Trophoblast cell (in vitro differentiated cells and primary cell): ENCODE measurements around the gene AGPAT1.

Experiments used
- DNase-seq, 2 donors: peaks; one replicate each; pipeline ENCODE4 v3.0.0-alpha.2; 2016
- H2AFZ ChIP-seq: 2 replicates; pipeline ENCODE4 v1.6.1; 2013; ENCODE audit warnings: low read length, moderate library complexity, mild to moderate bottlenecking; ENCODE audit not compliant: insufficient read depth, poor library complexity
- H2AK5ac ChIP-seq: 2 replicates; pipeline ENCODE4 v1.6.1; 2013; ENCODE audit warnings: mild to moderate bottlenecking, low read length
- H2BK120ac ChIP-seq: 2 replicates; pipeline ENCODE4 v1.6.1; 2013; ENCODE audit warnings: low read length, mild to moderate bottlenecking, moderate library complexity; ENCODE audit not compliant: insufficient read depth, poor library complexity
- H2BK12ac ChIP-seq: 2 replicates; pipeline ENCODE4 v1.6.1; 2013; ENCODE audit warnings: mild to moderate bottlenecking, low read length, moderate library complexity
- H2BK5ac ChIP-seq: 2 replicates; pipeline ENCODE4 v1.6.1; 2013; ENCODE audit warnings: low read length, low read depth, moderate library complexity, mild to moderate bottlenecking; ENCODE audit not compliant: poor library complexity
- H3K14ac ChIP-seq: 2 replicates; pipeline ENCODE4 v1.6.1; 2013; ENCODE audit warnings: mild to moderate bottlenecking, low read length
- H3K18ac ChIP-seq: 2 replicates; pipeline ENCODE4 v1.6.1; 2013; ENCODE audit warnings: mild to moderate bottlenecking, low read length
- H3K23ac ChIP-seq: 2 replicates; pipeline ENCODE4 v1.6.1; 2013; ENCODE audit warnings: low read length
- H3K27ac ChIP-seq: 2 replicates; pipeline ENCODE4 v1.5.1; 2013; ENCODE audit warnings: low read depth, mild to moderate bottlenecking, inconsistent platforms, low read length, moderate library complexity
- H3K27me3 ChIP-seq: 2 replicates; pipeline ENCODE4 v1.6.1; 2013; ENCODE audit warnings: inconsistent platforms, mild to moderate bottlenecking, low read length, moderate library complexity; ENCODE audit not compliant: insufficient read depth
- H3K36me3 ChIP-seq, 2 experiments: 1 replicate in 1 of 2; 2 replicates in 1 of 2; pipeline ENCODE4 v1.6.1; 2013; ENCODE audit warnings: low read length in 2 of 2, mild to moderate bottlenecking in 2 of 2, moderate library complexity in 1 of 2; ENCODE audit not compliant: insufficient read depth in 2 of 2, control insufficient read depth in 1 of 2
- H3K4ac ChIP-seq: 2 replicates; pipeline ENCODE4 v1.6.1; 2013; ENCODE audit warnings: low read depth, mild to moderate bottlenecking, low read length, moderate library complexity
- H3K4me1 ChIP-seq, 2 experiments: 1 replicate in 1 of 2; 2 replicates in 1 of 2; pipeline ENCODE4 v1.6.1; 2013; ENCODE audit warnings: low read length in 2 of 2, mild to moderate bottlenecking in 2 of 2, moderate library complexity in 1 of 2; ENCODE audit not compliant: insufficient read depth in 2 of 2, control insufficient read depth in 1 of 2
- H3K4me2 ChIP-seq: 2 replicates; pipeline ENCODE4 v1.6.1; 2013; ENCODE audit warnings: inconsistent platforms, mild to moderate bottlenecking, low read length, moderate library complexity
- H3K4me3 ChIP-seq: 2 replicates; pipeline ENCODE4 v1.5.1; 2013; ENCODE audit warnings: mild to moderate bottlenecking, low read depth, low read length, inconsistent platforms
- H3K79me1 ChIP-seq: one replicate; pipeline ENCODE4 v1.6.1; 2013; ENCODE audit warnings: low read length
- H3K79me2 ChIP-seq: 2 replicates; pipeline ENCODE4 v1.6.1; 2013; ENCODE audit warnings: low read length, mild to moderate bottlenecking; ENCODE audit not compliant: control insufficient read depth, insufficient read depth, poor library complexity
- H3K9ac ChIP-seq: 2 replicates; pipeline ENCODE4 v1.6.1; 2013; ENCODE audit warnings: mild to moderate bottlenecking, low read length
- H3K9me3 ChIP-seq: 2 replicates; pipeline ENCODE4 v1.6.1; 2013; ENCODE audit warnings: low read depth, mild to moderate bottlenecking, control low read depth, inconsistent platforms, low read length; ENCODE audit not compliant: insufficient read depth
- H4K12ac ChIP-seq: 2 replicates; pipeline ENCODE4 v1.6.1; 2013; ENCODE audit warnings: low read depth, mild to moderate bottlenecking, low read length, moderate library complexity
- H4K8ac ChIP-seq: 2 replicates; pipeline ENCODE4 v1.6.1; 2013; ENCODE audit warnings: low read depth, mild to moderate bottlenecking, low read length, moderate library complexity
- H4K91ac ChIP-seq: one replicate; pipeline ENCODE4 v1.6.1; 2013; ENCODE audit warnings: low read depth, mild to moderate bottlenecking, low read length, moderate library complexity
- WGBS: extraction: QIAGEN DNeasy Blood & Tissue Kit; methylation state at CpG from one replicate; pipeline ENCODE4 v1.1.7; 2013; ENCODE audit warnings: missing lambda C conversion rate; ENCODE audit not compliant: insufficient read length, insufficient coverage; ENCODE audit errors: extremely low coverage; 5-methylcytosine and 5-hydroxymethylcytosine counted together

Gene AGPAT1

GRCh38 chr6:32192608-32193039 lies 16.7 kb upstream of the AGPAT1 start, which contains the start of gene GPSM3:
Gene GPSM3, minus strand, starts transcription at chr6:32192643. Its CDS starts 130 bp downstream, at chr6:32192513.
- Histone ChIP-seq H3K9ac (no peak within 1 kb of the TSS), H3K27ac (peak within 1 kb of the TSS; percentile 57), H4K8ac (peak within 1 kb of the TSS; percentile 77), H3K9me3 (no peaks in the 10 kb centered on the region), H3K14ac (peak within 1 kb of the TSS; percentile 80), H2AK5ac (peak within 1 kb of the TSS; percentile 86), H3K36me3 (peaks cover 6 to 7% of the 10 kb centered on the region in 2 experiments), H3K27me3 (no peaks in the 10 kb centered on the region), H3K18ac (peak within 1 kb of the TSS; percentile 63), H3K4me1 (peaks cover 20 to 29% of the 10 kb centered on the region in 2 experiments), H2AFZ (no peak within 1 kb of the TSS), H2BK120ac (peak within 1 kb of the TSS; percentile 55), H2BK5ac (no peak within 1 kb of the TSS), H3K79me1 (peaks cover 31% of the 10 kb centered on the region), H4K91ac (peak within 1 kb of the TSS; percentile 92), H3K4me3 (no peak within 1 kb of the TSS), H3K4ac (peak within 1 kb of the TSS; percentile 53), H2BK12ac (peak within 1 kb of the TSS; percentile 85), H3K23ac (no peak within 1 kb of the TSS), H3K79me2 (peaks cover 16% of the 10 kb centered on the region), H4K12ac (peak within 1 kb of the TSS; percentile 78), H3K4me2 (peak within 1 kb of the TSS; percentile 55)
- no peak for DNase-seq
- no CpG with 5 or more reads among the region's 5 CpGs for WGBS

DNA sequence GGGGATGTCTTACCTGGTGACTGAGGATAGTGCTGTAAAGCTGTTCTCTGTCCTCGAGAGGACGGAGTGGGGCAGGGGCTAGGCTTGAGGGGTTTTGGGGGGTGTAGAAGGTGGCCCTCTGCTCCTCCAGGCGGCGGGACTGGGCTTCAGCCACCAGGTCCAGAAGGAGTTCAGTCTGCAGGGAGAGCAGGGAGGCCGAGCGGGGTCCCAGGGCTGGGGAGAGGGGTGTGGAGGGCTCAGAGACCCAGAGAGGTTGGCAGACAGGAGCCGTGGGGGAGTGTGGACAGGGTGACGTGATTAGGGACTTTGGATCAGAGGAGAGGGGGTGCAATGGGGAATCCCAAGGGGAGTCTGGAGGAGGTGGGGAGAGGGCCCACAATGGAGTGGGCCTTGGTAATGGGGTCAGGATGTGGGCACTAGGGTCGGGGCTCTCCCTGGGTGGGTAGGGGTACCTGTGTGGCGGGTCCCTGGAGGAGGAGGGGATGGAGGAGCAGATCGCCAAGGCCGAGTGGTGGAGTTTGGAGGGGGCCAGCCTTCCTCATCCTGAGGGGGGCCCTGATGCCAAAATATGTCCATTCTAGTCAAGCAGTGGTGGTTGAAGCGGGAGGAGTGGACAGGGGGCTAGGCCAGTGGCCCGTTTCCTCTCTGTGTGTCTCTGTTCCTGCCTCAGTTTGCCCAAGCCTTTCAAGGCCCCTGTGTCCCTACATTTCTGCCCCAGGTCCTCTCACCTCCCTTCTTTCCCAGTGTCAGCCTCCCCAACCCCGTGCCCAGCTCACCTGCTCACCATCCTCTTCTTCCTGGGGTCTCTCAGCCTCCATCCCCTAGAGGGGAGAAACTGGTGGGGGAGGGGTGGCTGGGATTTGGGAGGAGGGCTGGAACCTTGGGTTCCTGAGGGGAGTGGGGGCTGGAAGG lies 16.1 kb upstream of the AGPAT1 start:
- peak overlapping the region; percentile 85 for H2BK12ac ChIP-seq
- peak overlapping the region; percentile 63 for H3K18ac ChIP-seq
- H4K8ac ChIP-seq, result peak overlapping the region; percentile 77
- peaks cover 20 to 29% of the 10 kb centered on the region in 2 experiments for H3K4me1 ChIP-seq
- no peak overlapping the region for H3K9ac ChIP-seq
- H2BK120ac ChIP-seq, result peak overlapping the region; percentile 55
- H3K4me2 ChIP-seq, result no peak overlapping the region
- H3K4me3 ChIP-seq, result no peak overlapping the region
- H3K14ac ChIP-seq, result peak overlapping the region; percentile 80
- H2BK5ac ChIP-seq, result no peak overlapping the region
- peaks cover 12 to 13% of the 10 kb centered on the region in 2 experiments for H3K36me3 ChIP-seq
- no peaks in the 10 kb centered on the region for H3K27me3 ChIP-seq
- no peaks in the 10 kb centered on the region for H3K9me3 ChIP-seq
- H2AFZ ChIP-seq, result no peak overlapping the region
- peak overlapping the region; percentile 78 for H4K12ac ChIP-seq
- H3K27ac ChIP-seq, result no peak overlapping the region
- no CpG with 5 or more reads among the region's 15 CpGs for WGBS
- H2AK5ac ChIP-seq, result peak overlapping the region; percentile 86
- H3K79me1 ChIP-seq, result peaks cover 31% of the 10 kb centered on the region
- H4K91ac ChIP-seq, result peak overlapping the region; percentile 92
- H3K79me2 ChIP-seq, result peaks cover 16% of the 10 kb centered on the region
- DNase-seq, result no peak
- H3K4ac ChIP-seq, result peak overlapping the region; percentile 53
- H3K23ac ChIP-seq, result no peak overlapping the region

GRCh38 chr6:32190911-32191677 lies 15.2 kb upstream of the AGPAT1 start:
- H3K27ac ChIP-seq, result no peak overlapping the region
- peak overlapping the region; percentile 59 for H2AK5ac ChIP-seq
- peak overlapping the region; percentile 17 for H4K8ac ChIP-seq
- H2AFZ ChIP-seq, result no peak overlapping the region
- peak overlapping the region; percentile 37 for H3K18ac ChIP-seq
- H3K23ac ChIP-seq, result no peak overlapping the region
- H3K4me1 ChIP-seq, result peaks cover 15 to 24% of the 10 kb centered on the region in 2 experiments
- no CpG with 5 or more reads among the region's 8 CpGs for WGBS
- peak overlapping the region; percentile 41 for H3K14ac ChIP-seq
- H3K79me2 ChIP-seq, result peaks cover 14% of the 10 kb centered on the region
- H3K27me3 ChIP-seq, result no peaks in the 10 kb centered on the region
- no peak for DNase-seq
- peak overlapping the region; percentile 29 for H2BK120ac ChIP-seq
- peak overlapping the region; percentile 4 for H3K4ac ChIP-seq
- peak overlapping the region; percentile 85 for H2BK12ac ChIP-seq
- peaks cover 24% of the 10 kb centered on the region for H3K79me1 ChIP-seq
- no peak overlapping the region for H3K4me3 ChIP-seq
- peak overlapping the region; percentile 11 for H2BK5ac ChIP-seq
- no peaks in the 10 kb centered on the region for H3K9me3 ChIP-seq
- H3K4me2 ChIP-seq, result peak overlapping the region; percentile 11
- H4K12ac ChIP-seq, result peak overlapping the region; percentile 31
- peaks cover 20 to 21% of the 10 kb centered on the region in 2 experiments for H3K36me3 ChIP-seq
- peak overlapping the region; percentile 92 for H4K91ac ChIP-seq
- no peak overlapping the region for H3K9ac ChIP-seq
